Right lobe of liver (tissue), 4 donors: ENCODE measurements around the gene ELFN1.

Source experiments
- POLR2A ChIP-seq: fragments of 450-650 bp; IDR thresholded peaks from one replicate; pipeline ENCODE4 v1.6.1; 2017; ENCODE audit warnings: antibody characterized with exemption, mild to moderate bottlenecking
- TF ChIP-seq, protein P1 (sequence below), 4 donors: fragments of 200-600 bp in 3 of 4; fragments of 450-650 bp in 1 of 4; IDR thresholded peaks; one replicate each; pipeline versions ENCODE4 v1.5.1 to v1.8.0; 2016 to 2022; ENCODE audit warnings: antibody characterized with exemption in 4 of 4, mild to moderate bottlenecking in 2 of 4
- donor health status: DM: no; HTN: no; CAD: no.
- donor health status: DM: no; HTN: no; CAD: no.
- donor health status: DM: no; HTN: yes; CAD: no.

DNA sequence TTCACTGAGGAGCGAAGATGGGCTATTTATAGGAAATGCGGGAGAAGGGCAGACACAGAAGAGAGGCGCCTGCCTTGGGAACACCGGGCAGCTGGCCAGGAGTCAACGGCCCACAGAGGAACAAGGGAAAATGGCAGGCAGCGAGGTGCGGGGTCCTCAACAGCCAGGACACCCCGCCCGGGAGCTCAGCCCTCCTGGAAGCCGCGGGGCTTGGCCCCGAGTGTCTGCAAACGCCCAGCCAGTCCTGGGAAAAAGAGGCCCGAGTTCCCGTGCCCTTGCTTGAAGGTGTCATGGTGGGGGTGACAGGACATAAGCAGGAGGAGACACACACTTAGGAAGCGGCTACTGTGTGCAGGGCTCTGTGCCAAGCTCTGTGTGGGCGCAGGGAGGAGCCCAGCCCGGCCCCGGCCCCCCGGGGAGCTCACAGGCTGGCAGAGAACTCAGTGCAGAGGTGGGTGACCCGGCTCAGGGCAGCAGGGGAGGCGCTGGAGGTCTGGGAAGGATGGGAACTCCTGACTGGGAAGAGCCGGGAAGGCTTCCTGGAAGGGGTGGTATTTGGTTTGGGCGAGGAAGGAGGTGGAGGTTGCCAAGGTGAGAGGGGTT, 79.9 kb downstream of the ELFN1 start:
- TF ChIP-seq POLR2A = no peak
- TF ChIP-seq, protein P1, sequence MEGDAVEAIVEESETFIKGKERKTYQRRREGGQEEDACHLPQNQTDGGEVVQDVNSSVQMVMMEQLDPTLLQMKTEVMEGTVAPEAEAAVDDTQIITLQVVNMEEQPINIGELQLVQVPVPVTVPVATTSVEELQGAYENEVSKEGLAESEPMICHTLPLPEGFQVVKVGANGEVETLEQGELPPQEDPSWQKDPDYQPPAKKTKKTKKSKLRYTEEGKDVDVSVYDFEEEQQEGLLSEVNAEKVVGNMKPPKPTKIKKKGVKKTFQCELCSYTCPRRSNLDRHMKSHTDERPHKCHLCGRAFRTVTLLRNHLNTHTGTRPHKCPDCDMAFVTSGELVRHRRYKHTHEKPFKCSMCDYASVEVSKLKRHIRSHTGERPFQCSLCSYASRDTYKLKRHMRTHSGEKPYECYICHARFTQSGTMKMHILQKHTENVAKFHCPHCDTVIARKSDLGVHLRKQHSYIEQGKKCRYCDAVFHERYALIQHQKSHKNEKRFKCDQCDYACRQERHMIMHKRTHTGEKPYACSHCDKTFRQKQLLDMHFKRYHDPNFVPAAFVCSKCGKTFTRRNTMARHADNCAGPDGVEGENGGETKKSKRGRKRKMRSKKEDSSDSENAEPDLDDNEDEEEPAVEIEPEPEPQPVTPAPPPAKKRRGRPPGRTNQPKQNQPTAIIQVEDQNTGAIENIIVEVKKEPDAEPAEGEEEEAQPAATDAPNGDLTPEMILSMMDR (IDR thresholded peaks at IDR 0.05) = no peak
